Gastrocnemius medialis (tissue), 4 donors: ENCODE data around the gene EPS15. TPM values are rescaled to one million over a fixed set of nuclear protein-coding genes. Genes with fewer than 3 reads are reported as not detected.

Source experiments
- ATAC-seq, 2 donors: fragments of 150-250 bp; one replicate each; pipeline ENCODE4 v1.9.1; 2016
- DNase-seq, 2 donors: peaks; one replicate each; pipeline ENCODE4 v3.0.0-alpha.2; 2019
- H3K27ac ChIP-seq, 4 donors: fragments of 200-600 bp; sonication (generic); 1 replicate in 1 of 4; 2 replicates in 3 of 4; pipeline ENCODE4 v1.5.1; 2016 to 2018; ENCODE audit warnings: mild to moderate bottlenecking in 2 of 4, moderate library complexity in 1 of 4
- H3K27me3 ChIP-seq, 3 donors: fragments of 200-600 bp; sonication (generic) in 2 of 3; 1 replicate in 1 of 3; 2 replicates in 2 of 3; pipeline versions ENCODE4 v1.5.1 to v1.6.0; 2016 to 2019; ENCODE audit warnings: mild to moderate bottlenecking in 1 of 3, moderate library complexity in 1 of 3
- H3K36me3 ChIP-seq, 2 donors: fragments of 200-600 bp; sonication (generic) in 1 of 2; one replicate each; pipeline ENCODE4 v1.5.1; 2017 to 2018
- H3K4me1 ChIP-seq, 2 donors: fragments of 200-600 bp; sonication (generic) in 1 of 2; one replicate each; pipeline ENCODE4 v1.5.1; 2016 to 2017; ENCODE audit warnings: mild to moderate bottlenecking in 2 of 2
- H3K4me3 ChIP-seq, 4 donors: fragments of 200-600 bp; sonication (generic) in 3 of 4; 1 replicate in 1 of 4; 2 replicates in 3 of 4; pipeline ENCODE4 v1.5.1; 2016 to 2019; ENCODE audit warnings: mild to moderate bottlenecking in 2 of 4
- H3K9me3 ChIP-seq, 3 donors: fragments of 200-600 bp; sonication (generic) in 2 of 3; 1 replicate in 1 of 3; 2 replicates in 2 of 3; pipeline ENCODE4 v1.5.1; 2016 to 2019
- POLR2A ChIP-seq, 2 donors: fragments of 450-650 bp; IDR thresholded peaks; one replicate each; pipeline ENCODE4 v1.6.1; 2017; ENCODE audit warnings: antibody characterized with exemption in 2 of 2, mild to moderate bottlenecking in 2 of 2, moderate library complexity in 2 of 2
- in situ Hi-C, 4 donors: fragments of 200-750 bp; cut with MboI; loops; one replicate each; pipeline versions ENCODE4 v1.15.0 to v1.8.0; 2017; ENCODE audit warnings: low sequenced_read_pairs in 4 of 4
- intact Hi-C: fragments of 100-400 bp; cut with DNase I; formaldehyde crosslinking; loops from one replicate; pipeline ENCODE4 v1.15.1; 2023; ENCODE audit warnings: low total_unique reads
- total RNA-seq, 4 donors: library from RNA; depleted of rRNA; stranded (reverse); fragments of >200 nt; gene quantifications; one replicate each; pipeline versions ENCODE4 v1.1.0 to v1.2.3, GENCODE V29; 2016
- TF ChIP-seq, protein P1 (sequence below), 5 experiments: fragments of 450-650 bp in 3 of 5; fragments of 200-600 bp in 2 of 5; sonication (generic) in 2 of 5; IDR thresholded peaks in 4 of 5; conservative IDR thresholded peaks in 1 of 5; 1 replicate in 4 of 5; 2 replicates in 1 of 5; pipeline ENCODE4 v1.5.1; 2016 to 2019; ENCODE audit warnings: antibody characterized with exemption in 5 of 5, mild to moderate bottlenecking in 3 of 5, moderate library complexity in 3 of 5

The EPS15 gene
- total RNA-seq, 4 donors from 2014 or later = 44.8 to 121 (median 71.0) TPM

DNA sequence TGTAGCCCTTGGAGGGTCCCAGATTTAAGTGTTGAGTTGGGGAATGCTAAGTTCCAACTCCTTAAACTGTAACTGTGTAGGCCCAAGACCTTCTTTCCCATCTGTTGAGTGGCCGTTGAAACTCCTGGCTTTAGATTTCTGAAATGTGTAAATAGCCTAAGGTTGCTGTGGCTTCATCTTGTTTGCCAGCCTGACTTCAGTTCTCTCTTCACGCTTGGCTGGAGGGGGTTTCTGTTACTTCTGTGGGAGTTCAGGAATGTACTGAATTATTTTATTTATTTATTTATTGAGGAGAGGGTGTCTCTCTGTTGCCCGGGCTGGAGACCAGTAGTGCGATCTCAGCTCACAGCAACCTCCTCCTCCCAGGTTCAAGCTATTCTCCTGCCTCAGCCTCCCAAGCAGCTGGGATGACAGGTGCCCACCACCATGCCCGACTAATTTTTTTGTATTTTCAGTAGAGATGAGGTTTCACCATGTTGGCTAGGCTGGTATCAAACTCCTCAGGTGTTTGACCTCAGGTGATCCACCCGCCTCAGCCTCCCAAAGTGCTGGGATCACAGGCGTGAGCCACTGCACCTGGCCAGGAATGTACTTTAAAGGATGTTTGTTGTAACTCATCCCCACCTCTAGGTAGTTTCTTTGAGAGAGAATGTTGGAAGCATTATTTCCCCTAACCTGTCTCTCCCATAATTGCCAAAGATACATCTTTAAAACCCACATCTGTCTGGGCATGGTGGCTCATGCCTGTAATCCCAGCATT, 194.6 kb downstream of the EPS15 start:
- H3K4me1 ChIP-seq = no peaks in the 10 kb centered on the region
- H3K27ac ChIP-seq = no peak overlapping the region
- in situ Hi-C loops = no loop called here
- no peak for ATAC-seq
- no peak for TF ChIP-seq POLR2A (IDR thresholded peaks at IDR 0.05)
- TF ChIP-seq, protein P1, sequence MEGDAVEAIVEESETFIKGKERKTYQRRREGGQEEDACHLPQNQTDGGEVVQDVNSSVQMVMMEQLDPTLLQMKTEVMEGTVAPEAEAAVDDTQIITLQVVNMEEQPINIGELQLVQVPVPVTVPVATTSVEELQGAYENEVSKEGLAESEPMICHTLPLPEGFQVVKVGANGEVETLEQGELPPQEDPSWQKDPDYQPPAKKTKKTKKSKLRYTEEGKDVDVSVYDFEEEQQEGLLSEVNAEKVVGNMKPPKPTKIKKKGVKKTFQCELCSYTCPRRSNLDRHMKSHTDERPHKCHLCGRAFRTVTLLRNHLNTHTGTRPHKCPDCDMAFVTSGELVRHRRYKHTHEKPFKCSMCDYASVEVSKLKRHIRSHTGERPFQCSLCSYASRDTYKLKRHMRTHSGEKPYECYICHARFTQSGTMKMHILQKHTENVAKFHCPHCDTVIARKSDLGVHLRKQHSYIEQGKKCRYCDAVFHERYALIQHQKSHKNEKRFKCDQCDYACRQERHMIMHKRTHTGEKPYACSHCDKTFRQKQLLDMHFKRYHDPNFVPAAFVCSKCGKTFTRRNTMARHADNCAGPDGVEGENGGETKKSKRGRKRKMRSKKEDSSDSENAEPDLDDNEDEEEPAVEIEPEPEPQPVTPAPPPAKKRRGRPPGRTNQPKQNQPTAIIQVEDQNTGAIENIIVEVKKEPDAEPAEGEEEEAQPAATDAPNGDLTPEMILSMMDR (IDR thresholded peaks at IDR 0.05 in 4 of 5, conservative IDR thresholded peaks at IDR 0.05 in 1 of 5) = no peak
- H3K27me3 ChIP-seq = no peaks in the 10 kb centered on the region
- H3K4me3 ChIP-seq = no peak overlapping the region
- no peaks in the 10 kb centered on the region for H3K36me3 ChIP-seq
- H3K9me3 ChIP-seq = no peaks in the 10 kb centered on the region
- intact Hi-C loops = no loop called here
- no peak for DNase-seq

DNA sequence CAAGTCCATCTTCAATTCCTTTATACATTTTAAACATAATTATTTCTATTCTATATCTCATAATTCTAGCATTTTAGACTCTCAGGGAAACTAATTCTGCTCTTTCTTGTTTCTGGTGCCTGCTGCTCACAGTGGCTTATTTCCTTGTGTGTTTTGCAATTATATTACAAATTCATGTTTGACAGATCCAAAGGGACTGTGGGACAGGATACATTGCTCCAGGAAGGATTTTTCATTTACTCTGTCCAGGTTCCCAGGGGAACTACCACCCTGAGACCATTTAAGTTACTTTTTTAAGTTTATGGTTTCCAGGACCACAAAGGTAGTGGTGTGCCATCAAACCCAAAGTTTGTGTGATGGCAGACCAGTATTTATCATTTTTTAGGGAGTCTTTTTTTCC, 195.3 kb downstream of the EPS15 start:
- in situ Hi-C loops (no loop called here), intact Hi-C loops (no loop called here)
- H3K27ac ChIP-seq = no peak overlapping the region
- no peaks in the 10 kb centered on the region for H3K36me3 ChIP-seq
- TF ChIP-seq, protein P1 (IDR thresholded peaks at IDR 0.05 in 4 of 5, conservative IDR thresholded peaks at IDR 0.05 in 1 of 5) = no peak
- TF ChIP-seq POLR2A (IDR thresholded peaks at IDR 0.05) = no peak
- H3K27me3 ChIP-seq = no peaks in the 10 kb centered on the region
- DNase-seq (no peak), ATAC-seq (no peak)
- no peak overlapping the region for H3K4me3 ChIP-seq
- H3K4me1 ChIP-seq = no peaks in the 10 kb centered on the region
- no peaks in the 10 kb centered on the region for H3K9me3 ChIP-seq

DNA sequence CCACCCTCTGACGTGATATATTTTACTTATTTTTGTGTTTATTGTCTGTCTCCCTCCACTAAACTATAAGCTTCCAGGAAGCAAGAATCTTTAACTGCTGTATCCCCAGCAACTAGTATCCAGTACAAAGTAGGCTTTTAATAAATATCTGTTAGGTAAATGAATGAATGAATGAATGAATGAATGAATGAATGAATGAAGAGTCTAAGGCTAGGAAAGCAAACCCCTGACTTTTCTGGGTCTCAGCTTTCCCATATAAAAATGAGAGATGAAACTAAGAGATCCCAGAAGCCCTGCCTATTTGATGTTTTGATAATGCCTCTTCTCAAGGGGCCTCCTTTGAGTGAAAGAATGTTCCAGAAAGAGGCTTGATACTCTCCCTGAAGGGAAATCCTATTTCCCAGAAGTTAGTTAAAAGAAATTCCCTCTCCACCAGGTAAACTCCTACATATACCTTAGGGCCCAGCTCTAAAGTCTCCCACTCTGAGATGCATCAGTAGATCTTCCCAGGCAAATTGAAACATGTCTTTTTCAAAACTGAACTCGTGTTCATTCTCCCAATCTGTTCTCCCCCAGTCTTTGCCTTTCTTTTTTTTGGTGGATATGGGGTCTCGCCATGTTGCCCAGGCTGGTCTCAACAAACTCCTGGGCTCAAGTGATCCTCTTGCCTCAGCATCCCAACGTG, 196.5 kb downstream of the EPS15 start:
- no peak overlapping the region for H3K27ac ChIP-seq
- no peak for DNase-seq
- in situ Hi-C loops = no loop called here
- H3K27me3 ChIP-seq = no peaks in the 10 kb centered on the region
- no peak for ATAC-seq
- TF ChIP-seq POLR2A (IDR thresholded peaks at IDR 0.05) = no peak
- TF ChIP-seq, protein P1 (IDR thresholded peaks at IDR 0.05 in 4 of 5, conservative IDR thresholded peaks at IDR 0.05 in 1 of 5) = no peak
- H3K4me1 ChIP-seq = no peaks in the 10 kb centered on the region
- intact Hi-C loops = no loop called here
- H3K36me3 ChIP-seq = no peaks in the 10 kb centered on the region
- H3K4me3 ChIP-seq = no peak overlapping the region
- H3K9me3 ChIP-seq = no peaks in the 10 kb centered on the region

DNA sequence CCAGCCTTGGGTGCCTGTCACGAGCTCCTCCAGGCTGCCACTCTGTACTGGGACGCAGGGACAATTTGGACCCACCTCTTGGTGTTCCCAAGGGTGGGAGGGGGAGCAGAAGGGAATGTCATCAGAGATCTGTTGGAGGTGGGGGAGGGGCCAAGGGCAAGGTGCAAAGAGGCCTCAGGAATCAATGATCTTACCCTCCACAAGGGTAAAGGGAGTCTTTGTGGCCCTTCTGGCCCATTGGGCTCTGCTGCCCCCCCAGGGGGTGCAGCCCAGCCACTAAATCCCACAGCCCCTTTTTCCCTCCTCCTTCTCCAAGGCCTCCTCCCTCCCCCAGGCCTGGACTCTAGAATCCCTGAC, 197.2 kb downstream of the EPS15 start:
- TF ChIP-seq, protein P1 (IDR thresholded peaks at IDR 0.05 in 4 of 5, conservative IDR thresholded peaks at IDR 0.05 in 1 of 5) = no peak
- no peak for TF ChIP-seq POLR2A (IDR thresholded peaks at IDR 0.05)
- Histone ChIP-seq H3K9me3 (no peaks in the 10 kb centered on the region), H3K4me3 (no peak overlapping the region), H3K27me3 (no peaks in the 10 kb centered on the region), H3K36me3 (no peaks in the 10 kb centered on the region), H3K4me1 (no peaks in the 10 kb centered on the region), H3K27ac (no peak overlapping the region)
- DNase-seq (no peak), ATAC-seq (no peak)
- intact Hi-C loops (no loop called here), in situ Hi-C loops (no loop called here)
